Activated CD8-positive, alpha-beta memory T cell treated with anti-CD3 and anti-CD28 coated beads for 4 hours (primary cell): ENCODE measurements around the gene KIRREL3.
A peak's percentile ranks its signal among the peaks of the same experiment; 100 is the strongest.

Experiments
- DNase-seq, 2 donors: peaks; one replicate each; pipeline ENCODE4 v3.0.0-alpha.2; 2020; ENCODE audit warnings: low read depth in 2 of 2

KIRREL3 gene

GRCh38 chr11:126443120-126443519 is 557.5 kb downstream of the KIRREL3 start:
- DNase-seq = no peak

- DNase-seq = peak; percentile 36 to 41
Measured at GRCh38 chr11:126440792-126441514, 559.6 kb downstream of the KIRREL3 start.

GRCh38 chr11:126440276-126440675 is 560.3 kb downstream of the KIRREL3 start:
- DNase-seq = no peak

GRCh38 chr11:126438691-126439090 is 561.9 kb downstream of the KIRREL3 start:
- DNase-seq = no peak

- DNase-seq = no peak
Measured at GRCh38 chr11:126438272-126438671, 562.3 kb downstream of the KIRREL3 start.

GRCh38 chr11:126437731-126438130 is 562.8 kb downstream of the KIRREL3 start:
- no peak for DNase-seq

- DNase-seq = no peak
Measured at GRCh38 chr11:126436209-126436755, 564.3 kb downstream of the KIRREL3 start.

GRCh38 chr11:126434950-126435335 is 565.6 kb downstream of the KIRREL3 start:
- no peak for DNase-seq

- DNase-seq = no peak
Measured at GRCh38 chr11:126433989-126434949, 566.3 kb downstream of the KIRREL3 start.

GRCh38 chr11:126433244-126433846 is 567.2 kb downstream of the KIRREL3 start:
- no peak for DNase-seq

GRCh38 chr11:126432525-126432924 is 568.0 kb downstream of the KIRREL3 start:
- DNase-seq = no peak

GRCh38 chr11:126432065-126432461 is 568.5 kb downstream of the KIRREL3 start:
- DNase-seq = no peak

- DNase-seq = no peak
Measured at GRCh38 chr11:126431401-126432064, 569.0 kb downstream of the KIRREL3 start.

- DNase-seq = no peak
Measured at GRCh38 chr11:126430581-126431335, 569.8 kb downstream of the KIRREL3 start.

GRCh38 chr11:126426820-126427749 is 573.5 kb downstream of the KIRREL3 start:
- no peak for DNase-seq

GRCh38 chr11:126426106-126426505 is 574.5 kb downstream of the KIRREL3 start:
- no peak for DNase-seq

- DNase-seq = no peak
Measured at GRCh38 chr11:126424471-126425039, 576.0 kb downstream of the KIRREL3 start.

GRCh38 chr11:126423743-126424142 is 576.8 kb downstream of the KIRREL3 start:
- DNase-seq = no peak

GRCh38 chr11:126423154-126423553 is 577.4 kb downstream of the KIRREL3 start:
- DNase-seq = no peak
